HG02885 (cell line): ENCODE results near the gene PGP.

Source experiments
- ATAC-seq: cut with Tn5 transposase; IDR thresholded peaks from one replicate; pipeline ENCODE4 v1.9.1; 2021; ENCODE audit warnings: mild to moderate bottlenecking; ENCODE audit not compliant: unreplicated experiment, poor library complexity

Gene PGP

GRCh38 chr16:2237493-2238149 lies 23.0 kb upstream of the PGP start:
- no peak for ATAC-seq

GRCh38 chr16:2237102-2237482 lies 22.5 kb upstream of the PGP start:
- ATAC-seq, result no peak

- no peak for ATAC-seq
Measured at GRCh38 chr16:2236337-2237101, 21.9 kb upstream of the PGP start, which contains the start of gene DNASE1L2. Gene DNASE1L2 (plus strand): TSS chr16:2236444. CDS start chr16:2236817, 373 bp downstream.

- no peak for ATAC-seq
Measured at GRCh38 chr16:2235695-2236336, 21.2 kb upstream of the PGP start.

GRCh38 chr16:2235234-2235651 lies 20.6 kb upstream of the PGP start:
- no peak for ATAC-seq

- no peak for ATAC-seq
Measured at GRCh38 chr16:2234813-2235170, 20.2 kb upstream of the PGP start.

GRCh38 chr16:2233872-2234812 lies 19.5 kb upstream of the PGP start:
- ATAC-seq, result no peak

GRCh38 chr16:2233046-2233775 lies 18.6 kb upstream of the PGP start:
- ATAC-seq, result no peak

GRCh38 chr16:2232094-2232990 lies 17.7 kb upstream of the PGP start:
- ATAC-seq, result no peak

GRCh38 chr16:2231016-2231931 lies 16.6 kb upstream of the PGP start:
- no peak for ATAC-seq

- ATAC-seq, result no peak
Measured at GRCh38 chr16:2230376-2230775, 15.7 kb upstream of the PGP start.

GRCh38 chr16:2229632-2230250 lies 15.1 kb upstream of the PGP start:
- no peak for ATAC-seq

- ATAC-seq, result no peak
Measured at GRCh38 chr16:2229091-2229490, 14.5 kb upstream of the PGP start.

GRCh38 chr16:2228161-2228824 lies 13.7 kb upstream of the PGP start:
- ATAC-seq, result no peak

- ATAC-seq, result no peak
Measured at GRCh38 chr16:2226918-2227317, 12.3 kb upstream of the PGP start.

GRCh38 chr16:2226245-2226793 lies 11.7 kb upstream of the PGP start:
- no peak for ATAC-seq
